HFF-Myc (cell line): ENCODE results near the gene PNPLA4.

ENCODE experiments used
- DNase-seq: peaks from one replicate; pipeline ENCODE4 v3.0.0-alpha.2; 2011; ENCODE audit warnings: low read depth; ENCODE audit errors: extremely low read depth
- H3K4me3 ChIP-seq: replicated peaks from 2 replicates; pipeline ENCODE4 v1.5.1; 2011; ENCODE audit warnings: low read depth, mild to moderate bottlenecking, control low read depth, low read length
- CTCF ChIP-seq: IDR thresholded peaks from 2 replicates; pipeline ENCODE4 v1.5.1; 2012; ENCODE audit warnings: mild to moderate bottlenecking, low read depth, low read length, control low read depth; ENCODE audit errors: missing control alignments

Gene PNPLA4

GRCh38 chrX:7950865-7951264, 23.7 kb upstream of the PNPLA4 start:
- no peak for DNase-seq
- no peak for TF ChIP-seq CTCF
- no peak overlapping the region for H3K4me3 ChIP-seq

- TF ChIP-seq CTCF, result no peak
- H3K4me3 ChIP-seq, result no peak overlapping the region
- DNase-seq, result no peak
These were observed 21.3 kb upstream of the PNPLA4 start for GRCh38 chrX:7948483-7948882.

DNA sequence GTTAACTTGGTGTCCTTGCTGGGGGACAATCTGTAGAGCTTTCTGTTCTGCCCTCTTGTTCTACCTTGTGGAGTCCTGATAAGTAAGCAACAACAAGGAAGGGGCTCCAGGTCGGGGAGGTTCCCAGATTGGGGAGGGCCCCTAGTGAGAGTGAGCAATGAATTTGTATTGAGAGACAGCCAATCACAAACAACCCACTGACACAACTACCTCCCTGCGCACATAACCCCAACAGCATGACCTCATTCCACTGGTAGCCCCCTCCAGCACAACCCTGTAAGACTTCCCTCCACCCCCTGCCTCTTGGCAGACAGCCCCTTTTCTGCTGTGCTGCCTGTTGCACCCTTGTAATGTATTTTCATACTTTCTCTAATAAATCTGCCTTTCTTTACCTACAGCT, 19.7 kb upstream of the PNPLA4 start:
- H3K4me3 ChIP-seq, result no peak overlapping the region
- DNase-seq, result no peak
- TF ChIP-seq CTCF, result no peak

GRCh38 chrX:7943600-7944245, 16.5 kb upstream of the PNPLA4 start:
- no peak for TF ChIP-seq CTCF
- DNase-seq, result no peak
- no peak overlapping the region for H3K4me3 ChIP-seq

DNA sequence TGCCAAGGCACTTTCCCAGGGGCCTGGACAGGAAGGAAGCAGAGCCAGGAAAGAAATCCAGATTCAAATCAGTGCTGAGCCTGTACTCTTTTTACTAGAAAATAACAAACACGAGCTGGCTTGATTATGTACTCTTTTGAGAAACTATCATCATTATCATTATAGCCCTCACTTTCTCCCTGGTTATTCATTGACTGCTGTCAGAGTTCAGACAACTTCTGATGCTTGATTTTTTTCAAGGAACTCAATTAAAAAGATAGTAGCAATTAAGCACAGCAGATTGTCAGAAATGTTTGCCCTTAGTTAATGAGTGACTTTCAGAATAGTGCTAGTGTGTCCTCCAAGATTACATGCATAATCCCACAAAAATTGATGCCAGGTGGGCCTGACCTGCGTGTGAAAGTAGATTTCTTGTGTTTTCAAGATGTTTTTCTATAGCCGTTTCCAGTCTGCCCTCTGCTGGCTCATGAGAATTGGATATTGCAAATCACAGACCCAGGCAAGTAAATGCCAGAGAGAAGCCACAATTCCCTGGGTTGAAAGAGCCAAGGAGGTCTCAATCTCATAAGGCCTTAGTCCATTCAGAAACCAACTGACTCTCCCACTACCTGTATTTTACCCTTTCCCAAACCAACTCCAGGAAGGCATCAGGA, 14.3 kb upstream of the PNPLA4 start:
- DNase-seq, result peak; percentile 9
- no peak overlapping the region for H3K4me3 ChIP-seq
- TF ChIP-seq CTCF, result peak; percentile 42

DNA sequence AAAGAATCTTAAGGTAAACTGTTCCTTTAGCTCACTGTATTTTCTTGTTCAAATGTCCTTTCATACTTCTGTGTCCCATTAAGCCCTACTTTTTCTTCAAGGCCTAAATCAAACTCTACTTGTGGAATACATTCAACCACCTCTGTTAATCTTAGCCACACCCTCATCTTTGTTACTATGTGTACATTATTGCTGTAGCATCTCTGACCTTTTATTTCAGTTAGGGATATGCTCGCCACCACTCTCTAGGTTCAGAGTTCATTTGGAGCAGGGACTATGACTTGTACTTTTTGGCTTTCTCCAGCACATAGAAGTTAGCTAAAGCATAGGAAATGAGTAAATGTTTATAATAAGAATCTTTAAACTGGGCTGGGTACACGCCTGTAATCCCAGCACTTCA, 6.8 kb upstream of the PNPLA4 start:
- no peak overlapping the region for H3K4me3 ChIP-seq
- TF ChIP-seq CTCF, result no peak
- no peak for DNase-seq

GRCh38 chrX:7926914-7927258, 327 bp downstream of the PNPLA4 start:
- no peak for DNase-seq
- peak overlapping the region; percentile 45 for H3K4me3 ChIP-seq
- no peak for TF ChIP-seq CTCF
